B cell (primary cell): Measurements from ENCODE around the gene FBXO48. TPM values are rescaled to one million over a fixed set of nuclear protein-coding genes. Genes with fewer than 3 reads are reported as not detected.

Source experiments
- ATAC-seq: fragments of 200-7000 bp; cut with Tn5 transposase; one replicate; pipeline ENCODE4 v1.10.0; 2021; ENCODE audit warnings: low read depth, mild to moderate bottlenecking, moderate number of reproducible peaks, moderate library complexity
- CTCF ChIA-PET: fragments of 350-600 bp; sonication (Branson Sonifier 250); formaldehyde crosslinking; loops from one replicate; lab custom pipeline; 2021; ENCODE audit warnings: antibody characterized with exemption, inconsistent platforms; lab: Charles Lee
- POLR2A ChIA-PET: fragments of 350-600 bp; sonication (Branson Sonifier 250); formaldehyde crosslinking; loops from one replicate; lab custom pipeline; 2021; ENCODE audit warnings: antibody characterized with exemption; lab: Charles Lee
- DNase-seq: peaks from one replicate; pipeline ENCODE4 v3.0.0; 2013
- H2AFZ ChIP-seq: 2 replicates; pipeline ENCODE4 v1.6.1; 2012; ENCODE audit warnings: mild to moderate bottlenecking, low read depth, low read length; ENCODE audit not compliant: insufficient read depth, poor library complexity, severe bottlenecking
- H3K27ac ChIP-seq, 2 donors: 1 replicate in 1 of 2; 2 replicates in 1 of 2; pipeline ENCODE4 v1.5.1; 2012 to 2013; ENCODE audit warnings: low read length in 2 of 2, mild to moderate bottlenecking in 2 of 2, moderate library complexity in 1 of 2
- H3K27me3 ChIP-seq, 4 experiments: fragments of 200-600 bp in 1 of 4; sonication (generic) in 1 of 4; replicated peaks in 1 of 4; 1 replicate in 2 of 4; 2 replicates in 2 of 4; pipeline versions ENCODE4 v1.6.1 to v1.7.0; 2013 to 2016; ENCODE audit warnings: low read length in 3 of 4, mild to moderate bottlenecking in 2 of 4, mixed read lengths in 1 of 4, moderate library complexity in 1 of 4; ENCODE audit not compliant: insufficient read depth in 4 of 4, control insufficient read depth in 3 of 4; ENCODE audit errors: control extremely low read depth in 1 of 4
- H3K36me3 ChIP-seq, 2 experiments: replicated peaks in 1 of 2; 1 replicate in 1 of 2; 2 replicates in 1 of 2; pipeline versions ENCODE4 v1.6.1 to v1.7.1; 2013; ENCODE audit warnings: low read length in 1 of 2; ENCODE audit not compliant: insufficient read depth in 2 of 2, control insufficient read depth in 1 of 2; ENCODE audit errors: control extremely low read depth in 1 of 2, extremely low read depth in 1 of 2
- H3K4me1 ChIP-seq, 2 donors: fragments of 200-600 bp in 1 of 2; sonication (generic) in 1 of 2; 1 replicate in 1 of 2; 2 replicates in 1 of 2; pipeline versions ENCODE4 v1.5.1 to v1.6.1; 2013 to 2017; ENCODE audit warnings: low read length in 2 of 2; ENCODE audit not compliant: control insufficient read depth in 2 of 2, insufficient read depth in 2 of 2
- H3K4me2 ChIP-seq: replicated peaks from 2 replicates; pipeline ENCODE3; 2012; ENCODE audit warnings: mild to moderate bottlenecking, low read depth, low read length; ENCODE audit not compliant: poor library complexity, severe bottlenecking
- H3K4me3 ChIP-seq, 5 experiments: fragments of 200-600 bp in 1 of 5; sonication (generic) in 1 of 5; 1 replicate in 3 of 5; 2 replicates in 2 of 5; pipeline versions ENCODE4 v1.5.1 to v1.7.0; 2011 to 2016; ENCODE audit warnings: low read length in 4 of 5, mild to moderate bottlenecking in 4 of 5, low read depth in 2 of 5, control low read depth in 1 of 5, moderate library complexity in 1 of 5; ENCODE audit not compliant: insufficient read depth in 1 of 5; ENCODE audit errors: control extremely low read depth in 1 of 5, extremely low read depth in 1 of 5
- H3K79me2 ChIP-seq: fragments of 200-600 bp; sonication (generic); one replicate; pipeline ENCODE4 v1.6.0; 2016; ENCODE audit warnings: low read length; ENCODE audit not compliant: control insufficient read depth, insufficient read depth
- H3K9ac ChIP-seq: fragments of 200-600 bp; sonication (generic); 2 replicates; pipeline ENCODE4 v1.6.1; 2017; ENCODE audit warnings: mild to moderate bottlenecking, low read length, moderate library complexity
- H3K9me3 ChIP-seq, 3 donors: one replicate each; pipeline versions ENCODE4 v1.6.1 to v1.7.1; 2013; ENCODE audit warnings: low read length in 2 of 3; ENCODE audit not compliant: control insufficient read depth in 2 of 3, insufficient read depth in 1 of 3; ENCODE audit errors: control extremely low read depth in 1 of 3
- H4K20me1 ChIP-seq: 2 replicates; pipeline ENCODE4 v1.6.0; 2012; ENCODE audit warnings: mild to moderate bottlenecking, low read length; ENCODE audit not compliant: insufficient read depth, control insufficient read depth, poor library complexity, severe bottlenecking
- H3K27ac Mint-ChIP-seq: one replicate; pipeline ENCODE4 v1.8.0; 2021; ENCODE audit warnings: mixed read lengths
- H3K27me3 Mint-ChIP-seq: one replicate; pipeline ENCODE4 v1.8.0; 2021; ENCODE audit warnings: mixed read lengths
- H3K4me1 Mint-ChIP-seq: one replicate; pipeline ENCODE4 v1.8.0; 2021; ENCODE audit warnings: mixed read lengths
- H3K4me3 Mint-ChIP-seq: one replicate; pipeline ENCODE4 v1.8.0; 2021; ENCODE audit warnings: mixed read lengths
- H3K9me3 Mint-ChIP-seq: one replicate; pipeline ENCODE4 v1.8.0; 2022; ENCODE audit warnings: mixed read lengths; ENCODE audit not compliant: insufficient read depth
- CTCF ChIP-seq: fragments of 200-600 bp; IDR thresholded peaks from one replicate; pipeline ENCODE4 v1.8.0; 2022; ENCODE audit warnings: antibody characterized with exemption, mild to moderate bottlenecking
- EZH2 ChIP-seq: IDR thresholded peaks from 2 replicates; pipeline ENCODE4 v1.6.1; 2012; ENCODE audit warnings: borderline replicate concordance, low read depth, mild to moderate bottlenecking, moderate library complexity, low read length; ENCODE audit not compliant: insufficient read depth, poor library complexity, severe bottlenecking
- WGBS: methylation state at CpG from one replicate; pipeline ENCODE4 v1.1.5; 2013; ENCODE audit warnings: missing lambda C conversion rate; ENCODE audit not compliant: insufficient coverage; 5-methylcytosine and 5-hydroxymethylcytosine counted together
- intact Hi-C: fragments of 100-400 bp; cut with micrococcal nuclease; formaldehyde crosslinking; loops from one replicate; pipeline ENCODE4 v1.10.0; 2022
- polyA plus RNA-seq: library from polyadenylated mRNA; depleted of rRNA; stranded (reverse); fragments of >200 nt; gene quantifications from 2 replicates; pipeline ENCODE4 v1.2.3, GENCODE V29; 2012
- total RNA-seq, 2 donors: library from RNA; stranded (reverse); fragments of 120-200 nt in 1 of 2; gene quantifications; 1 replicate in 1 of 2; 2 replicates in 1 of 2; pipeline versions ENCODE4 v1.2.3 to v1.2.4, GENCODE V29; 2013 to 2022

Gene FBXO48
- total and polyA plus RNA-seq, 2 donors (not counting 1 experiment from before 2014, with no cell fraction given) = 1.5 to 3.2 TPM

GRCh38 chr2:68487773-68488355, 20.8 kb upstream of the FBXO48 start:
- no peak overlapping the region for H3K9ac ChIP-seq
- peak overlapping the region; percentile 42 for H3K4me2 ChIP-seq
- CTCF ChIA-PET = interaction anchor here (0.6 to 9.5 kb wide), 41 partner anchors 8 to 523 kb away, joined by 3 to 142 read pairs (median 4); partner anchors contain the start of genes APLF and FBXO48
- H3K27ac Mint-ChIP-seq = no peak overlapping the region
- H2AFZ ChIP-seq = peak overlapping the region; percentile 27
- H3K9me3 ChIP-seq = no peaks in the 10 kb centered on the region
- TF ChIP-seq CTCF (peak; percentile 76), EZH2 (no peak)
- intact Hi-C loops = loop anchor here (1.0 to 2.0 kb wide), 2 partner anchors 21 to 437 kb away; partner anchors contain the start of genes APLF and FBXO48
- no peak for ATAC-seq
- H3K27ac ChIP-seq = no peak overlapping the region
- peaks cover 4% of the 10 kb centered on the region for H3K4me1 Mint-ChIP-seq
- H3K4me1 ChIP-seq = peaks cover 0 to 2% of the 10 kb centered on the region in 2 donors
- H3K79me2 ChIP-seq = peaks cover 3% of the 10 kb centered on the region
- peak; percentile 50 for DNase-seq
- H3K27me3 Mint-ChIP-seq = no peaks in the 10 kb centered on the region
- no peaks in the 10 kb centered on the region for H3K27me3 ChIP-seq
- H3K36me3 ChIP-seq = no peaks in the 10 kb centered on the region
- no CpG with 5 or more reads among the region's 3 CpGs for WGBS
- no peak overlapping the region for H3K4me3 Mint-ChIP-seq
- no peaks in the 10 kb centered on the region for H3K9me3 Mint-ChIP-seq
- no peak overlapping the region for H3K4me3 ChIP-seq
- no peaks in the 10 kb centered on the region for H4K20me1 ChIP-seq
- POLR2A ChIA-PET = interaction anchor here (0.6 kb wide), 1 partner anchor 26 kb away, joined by 3 read pairs; no protein-coding TSS in a partner anchor

GRCh38 chr2:68483011-68483410, 15.9 kb upstream of the FBXO48 start:
- TF ChIP-seq EZH2 (no peak), CTCF (no peak)
- no peaks in the 10 kb centered on the region for H3K9me3 ChIP-seq
- H3K4me3 Mint-ChIP-seq = no peak overlapping the region
- no peaks in the 10 kb centered on the region for H3K9me3 Mint-ChIP-seq
- H3K4me3 ChIP-seq = no peak overlapping the region
- peaks cover 0 to 2% of the 10 kb centered on the region in 2 donors for H3K4me1 ChIP-seq
- no peak overlapping the region for H3K4me2 ChIP-seq
- POLR2A ChIA-PET = no interaction called here
- intact Hi-C loops = no loop called here
- no peaks in the 10 kb centered on the region for H3K27me3 Mint-ChIP-seq
- WGBS = 94% methylated on average over 3 of the region's 3 CpGs
- peaks cover 2% of the 10 kb centered on the region for H3K4me1 Mint-ChIP-seq
- no peak overlapping the region for H3K9ac ChIP-seq
- H4K20me1 ChIP-seq = no peaks in the 10 kb centered on the region
- CTCF ChIA-PET = interaction anchor here (1.1 kb wide), 1 partner anchor 20 kb away, joined by 4 read pairs; no protein-coding TSS in a partner anchor
- H3K36me3 ChIP-seq = no peaks in the 10 kb centered on the region
- H2AFZ ChIP-seq = no peak overlapping the region
- H3K27ac ChIP-seq = no peak overlapping the region
- peaks cover 12% of the 10 kb centered on the region for H3K79me2 ChIP-seq
- no peaks in the 10 kb centered on the region for H3K27me3 ChIP-seq
- DNase-seq (no peak), ATAC-seq (no peak)
- no peak overlapping the region for H3K27ac Mint-ChIP-seq
